ENCODE measurements around the gene PDE6D. TPM values are rescaled to one million over a fixed set of nuclear protein-coding genes. Genes with fewer than 3 reads are reported as not detected.

PDE6D gene
- total and polyA plus RNA-seq, 2 of the 13 experiments (the other 11 are each of a cell fraction or from before 2014, with no cell fraction given): 14.1 to 23.2 TPM

DNA sequence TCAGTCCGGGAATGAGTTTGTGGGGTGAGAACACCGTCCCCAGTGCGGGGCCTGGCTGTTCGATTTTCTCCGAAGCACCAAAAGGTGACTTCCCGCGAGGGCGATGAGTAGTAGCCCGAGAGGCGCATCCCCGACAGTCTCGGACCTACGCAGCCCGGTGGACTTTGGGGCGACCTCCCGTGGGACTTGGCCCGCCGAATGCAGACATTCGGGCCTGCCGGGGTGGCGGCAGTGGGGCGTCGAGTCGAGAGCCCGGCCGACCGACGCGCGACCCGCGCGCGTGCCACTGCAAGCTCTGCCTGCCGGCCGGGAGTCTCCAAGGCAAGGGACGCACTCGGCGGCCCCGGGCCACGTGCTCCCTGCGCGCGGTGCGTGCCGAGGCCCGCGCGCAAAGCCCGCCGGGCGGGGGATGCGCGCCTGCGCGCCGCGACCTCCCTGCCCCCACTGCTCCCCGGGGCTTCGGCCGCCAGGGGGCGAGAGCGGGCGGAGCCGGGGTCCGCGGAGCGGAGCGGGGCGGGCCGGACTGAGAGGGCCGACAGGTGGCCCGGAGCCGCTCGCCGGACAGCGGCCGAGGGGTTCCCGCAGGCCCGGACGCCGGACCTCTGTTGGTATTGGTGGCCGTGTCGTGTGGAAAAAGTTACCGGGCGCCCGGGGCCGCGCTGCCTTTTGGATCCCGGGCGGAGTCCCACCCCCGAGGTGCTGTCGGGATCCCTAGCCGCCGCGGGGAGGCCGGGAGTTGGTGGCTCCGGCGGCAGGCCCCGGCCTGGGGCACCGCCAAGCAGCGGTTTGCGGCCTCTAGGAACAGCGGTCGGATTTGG, 70.9 kb downstream of the PDE6D start (continued):
- TF ChIP-seq, protein P1, sequence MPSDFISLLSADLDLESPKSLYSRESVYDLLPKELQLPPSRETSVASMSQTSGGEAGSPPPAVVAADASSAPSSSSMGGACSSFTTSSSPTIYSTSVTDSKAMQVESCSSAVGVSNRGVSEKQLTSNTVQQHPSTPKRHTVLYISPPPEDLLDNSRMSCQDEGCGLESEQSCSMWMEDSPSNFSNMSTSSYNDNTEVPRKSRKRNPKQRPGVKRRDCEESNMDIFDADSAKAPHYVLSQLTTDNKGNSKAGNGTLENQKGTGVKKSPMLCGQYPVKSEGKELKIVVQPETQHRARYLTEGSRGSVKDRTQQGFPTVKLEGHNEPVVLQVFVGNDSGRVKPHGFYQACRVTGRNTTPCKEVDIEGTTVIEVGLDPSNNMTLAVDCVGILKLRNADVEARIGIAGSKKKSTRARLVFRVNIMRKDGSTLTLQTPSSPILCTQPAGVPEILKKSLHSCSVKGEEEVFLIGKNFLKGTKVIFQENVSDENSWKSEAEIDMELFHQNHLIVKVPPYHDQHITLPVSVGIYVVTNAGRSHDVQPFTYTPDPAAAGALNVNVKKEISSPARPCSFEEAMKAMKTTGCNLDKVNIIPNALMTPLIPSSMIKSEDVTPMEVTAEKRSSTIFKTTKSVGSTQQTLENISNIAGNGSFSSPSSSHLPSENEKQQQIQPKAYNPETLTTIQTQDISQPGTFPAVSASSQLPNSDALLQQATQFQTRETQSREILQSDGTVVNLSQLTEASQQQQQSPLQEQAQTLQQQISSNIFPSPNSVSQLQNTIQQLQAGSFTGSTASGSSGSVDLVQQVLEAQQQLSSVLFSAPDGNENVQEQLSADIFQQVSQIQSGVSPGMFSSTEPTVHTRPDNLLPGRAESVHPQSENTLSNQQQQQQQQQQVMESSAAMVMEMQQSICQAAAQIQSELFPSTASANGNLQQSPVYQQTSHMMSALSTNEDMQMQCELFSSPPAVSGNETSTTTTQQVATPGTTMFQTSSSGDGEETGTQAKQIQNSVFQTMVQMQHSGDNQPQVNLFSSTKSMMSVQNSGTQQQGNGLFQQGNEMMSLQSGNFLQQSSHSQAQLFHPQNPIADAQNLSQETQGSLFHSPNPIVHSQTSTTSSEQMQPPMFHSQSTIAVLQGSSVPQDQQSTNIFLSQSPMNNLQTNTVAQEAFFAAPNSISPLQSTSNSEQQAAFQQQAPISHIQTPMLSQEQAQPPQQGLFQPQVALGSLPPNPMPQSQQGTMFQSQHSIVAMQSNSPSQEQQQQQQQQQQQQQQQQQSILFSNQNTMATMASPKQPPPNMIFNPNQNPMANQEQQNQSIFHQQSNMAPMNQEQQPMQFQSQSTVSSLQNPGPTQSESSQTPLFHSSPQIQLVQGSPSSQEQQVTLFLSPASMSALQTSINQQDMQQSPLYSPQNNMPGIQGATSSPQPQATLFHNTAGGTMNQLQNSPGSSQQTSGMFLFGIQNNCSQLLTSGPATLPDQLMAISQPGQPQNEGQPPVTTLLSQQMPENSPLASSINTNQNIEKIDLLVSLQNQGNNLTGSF (CRISPR knock-in tag; IDR thresholded peaks at IDR 0.05): peak; percentile 100
- TF ChIP-seq SNAI1 (CRISPR knock-in tag; IDR thresholded peaks at IDR 0.05; ENCODE audit: borderline replicate concordance): peak; percentile 95; the same call in 1 of the 2 replicates
- TF ChIP-seq RARA (CRISPR knock-in tag; IDR thresholded peaks at IDR 0.05): peak; percentile 69
- TF ChIP-seq, protein P2, sequence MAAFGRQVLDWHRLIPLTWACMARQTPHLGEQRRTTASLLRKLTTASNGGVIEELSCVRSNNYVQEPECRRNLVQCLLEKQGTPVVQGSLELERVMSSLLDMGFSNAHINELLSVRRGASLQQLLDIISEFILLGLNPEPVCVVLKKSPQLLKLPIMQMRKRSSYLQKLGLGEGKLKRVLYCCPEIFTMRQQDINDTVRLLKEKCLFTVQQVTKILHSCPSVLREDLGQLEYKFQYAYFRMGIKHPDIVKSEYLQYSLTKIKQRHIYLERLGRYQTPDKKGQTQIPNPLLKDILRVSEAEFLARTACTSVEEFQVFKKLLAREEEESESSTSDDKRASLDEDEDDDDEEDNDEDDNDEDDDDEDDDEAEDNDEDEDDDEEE (CRISPR knock-in tag; IDR thresholded peaks at IDR 0.05): peak; percentile 100
- TF ChIP-seq JDP2 (CRISPR knock-in tag; IDR thresholded peaks at IDR 0.05; ENCODE audit: borderline replicate concordance): peak; percentile 99
- peak; percentile 77; the same call in 1 of the 2 replicates for TF ChIP-seq SOX5 (CRISPR knock-in tag; IDR thresholded peaks at IDR 0.05; ENCODE audit: borderline replicate concordance)
- TF ChIP-seq SMARCC2 (IDR thresholded peaks at IDR 0.05): no peak
- TF ChIP-seq, protein P3, sequence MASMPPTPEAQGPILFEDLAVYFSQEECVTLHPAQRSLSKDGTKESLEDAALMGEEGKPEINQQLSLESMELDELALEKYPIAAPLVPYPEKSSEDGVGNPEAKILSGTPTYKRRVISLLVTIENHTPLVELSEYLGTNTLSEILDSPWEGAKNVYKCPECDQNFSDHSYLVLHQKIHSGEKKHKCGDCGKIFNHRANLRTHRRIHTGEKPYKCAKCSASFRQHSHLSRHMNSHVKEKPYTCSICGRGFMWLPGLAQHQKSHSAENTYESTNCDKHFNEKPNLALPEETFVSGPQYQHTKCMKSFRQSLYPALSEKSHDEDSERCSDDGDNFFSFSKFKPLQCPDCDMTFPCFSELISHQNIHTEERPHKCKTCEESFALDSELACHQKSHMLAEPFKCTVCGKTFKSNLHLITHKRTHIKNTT (CRISPR knock-in tag; IDR thresholded peaks at IDR 0.05): no peak
- TF ChIP-seq, protein P4, sequence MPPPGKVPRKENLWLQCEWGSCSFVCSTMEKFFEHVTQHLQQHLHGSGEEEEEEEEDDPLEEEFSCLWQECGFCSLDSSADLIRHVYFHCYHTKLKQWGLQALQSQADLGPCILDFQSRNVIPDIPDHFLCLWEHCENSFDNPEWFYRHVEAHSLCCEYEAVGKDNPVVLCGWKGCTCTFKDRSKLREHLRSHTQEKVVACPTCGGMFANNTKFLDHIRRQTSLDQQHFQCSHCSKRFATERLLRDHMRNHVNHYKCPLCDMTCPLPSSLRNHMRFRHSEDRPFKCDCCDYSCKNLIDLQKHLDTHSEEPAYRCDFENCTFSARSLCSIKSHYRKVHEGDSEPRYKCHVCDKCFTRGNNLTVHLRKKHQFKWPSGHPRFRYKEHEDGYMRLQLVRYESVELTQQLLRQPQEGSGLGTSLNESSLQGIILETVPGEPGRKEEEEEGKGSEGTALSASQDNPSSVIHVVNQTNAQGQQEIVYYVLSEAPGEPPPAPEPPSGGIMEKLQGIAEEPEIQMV (CRISPR knock-in tag; IDR thresholded peaks at IDR 0.05; ENCODE audit: low read depth): peak; percentile 99
- no peak; the same call in 1 of the 2 replicates for TF ChIP-seq ZNF720 (CRISPR knock-in tag; IDR thresholded peaks at IDR 0.05)
- TF ChIP-seq CCDC6 (CRISPR knock-in tag; IDR thresholded peaks at IDR 0.05): peak; percentile 100
- TF ChIP-seq JUND (CRISPR knock-in tag; IDR thresholded peaks at IDR 0.05): peak; percentile 79; the same call in 1 of the 2 replicates
- TF ChIP-seq ZNF3 (CRISPR knock-in tag; IDR thresholded peaks at IDR 0.05): no peak
- TF ChIP-seq TAF1 (CRISPR knock-in tag; IDR thresholded peaks at IDR 0.05): peak; percentile 72
